Stomach smooth muscle (tissue), 2 donors: ENCODE data around the gene UGT1A5.
"Not testable (repeated sequence)": the region's sequence is repeated elsewhere in the genome, so short reads cannot be mapped to it uniquely, and the experiment has no call there.

Source experiments
- H3K27ac ChIP-seq: one replicate; pipeline ENCODE4 v1.7.0; 2013; ENCODE audit warnings: mild to moderate bottlenecking, low read length, inconsistent platforms
- H3K27me3 ChIP-seq, 2 donors: one replicate each; pipeline ENCODE4 v1.7.0; 2013; ENCODE audit warnings: low read length in 2 of 2; ENCODE audit not compliant: insufficient read depth in 2 of 2, control insufficient read depth in 1 of 2
- H3K36me3 ChIP-seq, 2 donors: one replicate each; pipeline ENCODE4 v1.7.0; 2013; ENCODE audit warnings: low read length in 2 of 2; ENCODE audit not compliant: control insufficient read depth in 2 of 2, insufficient read depth in 2 of 2
- H3K4me1 ChIP-seq: one replicate; pipeline ENCODE4 v1.7.0; 2013; ENCODE audit warnings: low read length; ENCODE audit not compliant: control insufficient read depth, insufficient read depth
- H3K4me3 ChIP-seq, 2 donors: one replicate each; pipeline ENCODE4 v1.7.0; 2013; ENCODE audit warnings: low read length in 2 of 2
- H3K9ac ChIP-seq, 2 donors: one replicate each; pipeline ENCODE4 v1.7.0; 2013; ENCODE audit warnings: low read length in 2 of 2, mild to moderate bottlenecking in 1 of 2
- H3K9me3 ChIP-seq, 2 donors: one replicate each; pipeline ENCODE4 v1.7.0; 2013; ENCODE audit warnings: low read length in 2 of 2; ENCODE audit not compliant: control insufficient read depth in 2 of 2
- donor health status: healthy.
- donor health status: Pancreatic carcinoma.

The UGT1A5 gene

DNA sequence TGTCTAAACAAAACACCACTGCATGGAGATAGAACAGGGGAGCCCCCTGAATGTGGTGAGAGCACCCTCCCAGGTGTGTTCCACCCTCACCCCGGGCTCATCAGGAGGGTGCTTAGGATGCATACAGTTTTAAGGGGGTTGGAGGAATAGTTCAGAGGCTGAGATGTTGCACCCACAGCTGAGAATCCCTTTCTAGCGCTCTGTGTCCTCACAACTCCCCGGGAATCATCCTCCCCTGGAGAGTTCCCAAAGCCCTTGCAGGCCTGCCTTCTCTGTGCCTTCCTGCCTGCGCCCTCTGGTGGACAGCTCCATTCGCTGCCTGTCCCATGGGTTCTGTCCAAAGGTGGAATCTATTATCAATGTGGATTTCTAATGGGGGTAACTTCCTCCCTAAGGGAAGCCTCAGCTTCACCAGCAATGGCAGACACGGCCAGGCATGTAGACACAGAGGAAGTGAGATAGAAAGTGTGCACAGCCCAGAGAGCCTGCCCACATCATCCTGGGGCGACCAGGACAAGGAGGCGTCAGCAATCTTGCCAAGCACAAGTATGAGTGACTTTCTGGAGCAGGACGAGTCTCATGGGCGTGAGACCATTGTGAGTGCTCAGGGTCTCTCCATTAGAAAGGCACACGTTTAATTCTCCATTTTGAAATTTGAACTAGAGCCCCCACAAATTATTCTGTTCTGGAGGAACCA is 1.2 kb upstream of the UGT1A5 start:
- no peaks in the 10 kb centered on the region for H3K9me3 ChIP-seq
- H3K27me3 ChIP-seq: peaks cover 2 to 5% of the 10 kb centered on the region in 2 donors
- no peaks in the 10 kb centered on the region for H3K36me3 ChIP-seq
- no peaks in the 10 kb centered on the region for H3K4me1 ChIP-seq
- no peak overlapping the region for H3K27ac ChIP-seq
- H3K9ac ChIP-seq: no peak overlapping the region
- H3K4me3 ChIP-seq: no peak overlapping the region

DNA sequence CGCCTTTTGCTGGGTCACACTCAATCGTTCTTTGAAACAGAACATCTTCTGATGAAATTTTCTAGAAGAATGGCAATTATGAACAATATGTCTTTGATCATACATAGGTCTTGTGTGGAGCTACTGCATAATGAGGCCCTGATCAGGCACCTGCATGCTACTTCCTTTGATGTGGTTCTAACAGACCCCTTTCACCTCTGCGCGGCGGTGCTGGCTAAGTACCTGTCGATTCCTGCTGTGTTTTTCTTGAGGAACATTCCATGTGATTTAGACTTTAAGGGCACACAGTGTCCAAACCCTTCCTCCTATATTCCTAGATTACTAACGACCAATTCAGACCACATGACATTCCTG is 532 bp downstream of the UGT1A5 start:
- H3K9ac ChIP-seq: no peak overlapping the region
- H3K9me3 ChIP-seq: no peaks in the 10 kb centered on the region
- H3K4me3 ChIP-seq: no peak overlapping the region
- H3K36me3 ChIP-seq: no peaks in the 10 kb centered on the region
- H3K4me1 ChIP-seq: no peaks in the 10 kb centered on the region
- H3K27me3 ChIP-seq: peaks cover 7 to 11% of the 10 kb centered on the region in 2 donors
- no peak overlapping the region for H3K27ac ChIP-seq

DNA sequence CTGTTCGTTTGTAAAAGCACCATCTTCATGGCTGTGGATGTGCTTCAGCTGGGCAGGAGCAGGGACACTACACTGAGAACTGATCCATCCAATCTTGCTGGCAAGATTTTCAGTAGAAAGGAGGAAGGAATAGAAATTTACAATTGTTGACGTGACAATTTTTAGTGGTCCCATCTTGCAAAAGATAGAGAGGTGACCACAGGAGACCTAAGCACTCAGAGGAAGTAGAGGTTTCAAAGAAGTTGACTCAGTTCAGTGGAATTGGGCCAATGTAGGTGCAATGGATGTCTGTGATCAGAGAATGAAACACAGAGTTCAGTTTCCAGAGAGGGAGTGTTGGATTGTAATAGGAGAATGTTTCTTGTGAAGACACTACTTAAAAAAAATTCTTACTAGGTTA is 1.4 kb downstream of the UGT1A5 start:
- Histone ChIP-seq H3K9ac (no peak overlapping the region), H3K9me3 (no peaks in the 10 kb centered on the region), H3K27me3 (peaks cover 5 to 11% of the 10 kb centered on the region in 2 donors), H3K27ac (no peak overlapping the region), H3K4me1 (no peaks in the 10 kb centered on the region), H3K36me3 (no peaks in the 10 kb centered on the region), H3K4me3 (no peak overlapping the region)

DNA sequence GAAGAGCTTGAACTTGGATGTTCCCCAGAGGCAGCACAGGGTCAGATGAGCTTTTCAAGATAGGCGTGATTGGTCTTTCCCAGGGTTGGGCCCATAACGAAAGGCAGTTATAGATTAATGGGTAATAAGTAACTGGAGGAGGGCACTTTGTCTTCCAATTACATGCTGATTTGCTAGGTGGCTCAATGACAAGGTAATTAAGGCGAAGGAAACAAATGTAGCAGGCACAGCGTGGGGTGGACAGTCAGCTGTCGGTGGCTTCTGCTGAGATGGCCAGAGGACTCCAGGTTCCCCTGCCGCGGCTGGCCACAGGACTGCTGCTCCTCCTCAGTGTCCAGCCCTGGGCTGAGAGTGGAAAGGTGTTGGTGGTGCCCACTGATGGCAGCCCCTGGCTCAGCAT is 5.8 kb downstream of the UGT1A5 start, which contains the start of gene UGT1A4:
UGT1A4 (plus strand) TSS at position 185 of the 400 bp plus-strand sequence; CDS start at position 270, 85 bp downstream.
- Histone ChIP-seq H3K27me3 (peaks cover 5 to 6% of the 10 kb centered on the region in 2 donors), H3K27ac (no peak within 1 kb of the TSS), H3K9me3 (no peaks in the 10 kb centered on the region), H3K36me3 (no peaks in the 10 kb centered on the region), H3K4me1 (no peaks in the 10 kb centered on the region), H3K4me3 (no peak within 1 kb of the TSS), H3K9ac (no peak within 1 kb of the TSS)

DNA sequence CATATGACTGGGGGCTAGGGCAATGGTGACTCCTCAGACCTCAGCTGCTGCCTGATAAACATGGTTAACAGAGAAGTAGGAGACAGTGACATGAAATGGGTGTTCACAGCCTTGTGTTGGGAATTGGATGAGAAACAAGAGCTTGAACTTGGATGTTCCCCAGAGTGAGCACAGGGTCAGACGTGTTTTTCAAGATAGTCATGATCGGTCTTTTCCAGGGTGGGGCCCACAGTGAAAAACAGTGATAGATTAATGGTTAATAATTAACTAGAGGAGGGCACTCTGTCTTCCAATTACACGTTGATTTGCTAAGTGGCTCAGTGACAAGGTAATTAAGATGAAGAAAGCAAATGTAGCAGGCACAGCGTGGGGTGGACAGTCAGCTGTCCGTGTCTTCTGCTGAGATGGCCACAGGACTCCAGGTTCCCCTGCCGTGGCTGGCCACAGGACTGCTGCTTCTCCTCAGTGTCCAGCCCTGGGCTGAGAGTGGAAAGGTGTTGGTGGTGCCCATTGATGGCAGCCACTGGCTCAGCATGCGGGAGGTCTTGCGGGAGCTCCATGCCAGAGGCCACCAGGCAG is 16.1 kb downstream of the UGT1A5 start, which contains the start of gene UGT1A3:
UGT1A3 (plus strand) TSS at position 320 of the 579 bp plus-strand sequence; CDS start at position 405, 85 bp downstream.
- Histone ChIP-seq H3K27me3 (no peaks in the 10 kb centered on the region), H3K36me3 (no peaks in the 10 kb centered on the region), H3K4me1 (no peaks in the 10 kb centered on the region), H3K27ac (no peak within 1 kb of the TSS), H3K9me3 (no peaks in the 10 kb centered on the region), H3K9ac (no peak within 1 kb of the TSS), H3K4me3 (no peak within 1 kb of the TSS)

DNA sequence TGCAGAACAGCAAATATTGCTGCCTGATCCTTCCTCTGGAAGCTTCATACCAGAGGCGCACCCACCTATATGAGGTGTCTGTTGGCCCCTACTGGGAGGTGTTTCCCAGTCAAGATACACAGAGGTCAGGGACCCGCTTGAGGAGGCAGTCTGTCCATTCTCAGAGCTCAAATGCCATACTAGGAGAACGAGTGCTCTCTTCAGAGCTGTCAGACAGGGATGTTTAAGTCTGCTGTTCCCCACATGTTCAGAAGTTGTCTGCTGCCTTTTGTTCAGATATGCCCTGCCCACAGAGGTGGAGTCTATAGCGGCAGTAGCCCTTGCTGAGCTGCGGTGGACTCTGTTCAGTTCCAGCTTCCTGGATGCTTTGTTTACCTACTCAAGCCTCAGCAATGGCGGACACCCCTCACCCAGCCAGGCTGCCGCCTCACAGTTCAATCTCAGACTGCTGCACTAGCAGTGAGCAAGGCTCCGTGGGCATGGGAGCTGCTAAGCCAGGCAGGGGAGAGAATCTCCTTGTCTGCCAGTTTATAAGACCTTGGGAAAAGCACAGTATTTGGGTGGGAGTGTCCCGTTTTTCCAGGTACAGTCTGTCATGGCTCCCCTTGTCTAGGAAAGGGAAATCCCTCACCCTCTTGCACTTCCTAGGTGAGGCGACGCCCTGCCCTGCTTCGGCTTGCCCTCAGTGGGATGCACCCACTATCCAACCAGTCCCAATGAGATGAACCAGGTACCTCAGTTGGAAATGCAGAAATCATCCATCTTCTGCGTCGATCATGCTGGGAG is 24.4 kb downstream of the UGT1A5 start:
- H3K4me3 ChIP-seq, H3K9me3 ChIP-seq, H3K36me3 ChIP-seq, H3K4me1 ChIP-seq, H3K9ac ChIP-seq, H3K27ac ChIP-seq, H3K27me3 ChIP-seq: not testable (repeated sequence)

DNA sequence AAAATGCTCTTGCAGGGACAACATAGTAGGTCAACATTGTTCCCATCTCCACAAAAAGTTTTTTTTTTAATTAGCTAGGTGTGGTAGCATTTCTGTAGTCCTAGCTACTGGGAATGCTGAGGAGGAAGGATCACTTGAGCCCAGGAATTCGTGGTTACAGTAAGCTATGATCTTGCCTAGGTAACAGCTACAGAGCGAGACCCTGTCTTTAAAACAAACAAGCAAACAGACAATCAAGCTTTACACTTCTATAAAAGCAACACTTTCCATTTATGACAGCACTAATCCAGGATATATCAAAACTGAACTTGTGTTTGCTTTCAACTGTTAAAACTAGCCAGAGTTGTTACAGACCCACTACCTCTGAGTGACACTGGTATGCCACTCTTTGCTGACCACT is 28.2 kb downstream of the UGT1A5 start:
- no peak overlapping the region for H3K4me3 ChIP-seq
- no peaks in the 10 kb centered on the region for H3K4me1 ChIP-seq
- no peaks in the 10 kb centered on the region for H3K27me3 ChIP-seq
- no peaks in the 10 kb centered on the region for H3K9me3 ChIP-seq
- H3K9ac ChIP-seq: no peak overlapping the region
- no peaks in the 10 kb centered on the region for H3K36me3 ChIP-seq
- no peak overlapping the region for H3K27ac ChIP-seq

DNA sequence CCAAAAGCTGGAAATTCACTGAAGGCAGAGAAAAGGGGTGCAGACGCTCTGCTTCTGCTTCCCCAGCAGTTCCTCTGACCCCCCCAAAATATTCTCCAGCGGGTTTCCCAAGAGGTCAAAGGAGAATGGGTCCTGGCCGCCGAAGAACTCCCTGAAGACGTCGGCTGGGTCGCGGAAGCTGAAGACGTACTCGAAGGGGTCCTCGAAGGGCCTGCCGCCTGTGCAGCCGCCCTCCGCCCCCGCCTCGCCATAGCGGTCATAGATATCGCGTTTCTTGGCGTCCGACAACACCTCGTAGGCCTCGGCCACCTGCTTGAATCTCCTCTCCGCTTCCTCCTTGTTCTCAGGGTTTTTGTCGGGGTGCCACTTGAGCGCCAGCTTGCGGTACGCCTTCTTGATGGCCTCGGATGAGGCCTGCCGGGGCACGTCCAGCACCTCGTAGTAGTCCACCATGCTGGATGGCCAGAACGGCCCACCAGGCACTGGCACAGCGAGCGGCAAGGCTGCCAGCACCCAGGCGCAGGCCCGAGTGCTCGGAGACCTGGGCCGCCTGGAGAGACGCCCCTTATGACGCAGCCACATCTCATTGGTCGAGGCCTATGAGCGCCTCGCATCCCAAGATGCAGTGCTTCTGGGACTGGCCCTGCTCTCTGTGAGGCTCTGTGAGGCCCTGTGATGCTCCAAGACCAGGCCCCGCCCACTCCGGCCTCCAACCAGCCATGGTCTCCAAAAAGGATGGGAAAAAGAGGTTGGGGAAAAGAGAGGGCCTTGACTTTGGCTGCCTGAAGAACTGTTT is 31.0 kb downstream of the UGT1A5 start:
- Histone ChIP-seq H3K9ac (no peak overlapping the region), H3K9me3 (no peaks in the 10 kb centered on the region), H3K27me3 (no peaks in the 10 kb centered on the region), H3K36me3 (no peaks in the 10 kb centered on the region), H3K27ac (no peak overlapping the region), H3K4me3 (no peak overlapping the region), H3K4me1 (no peaks in the 10 kb centered on the region)

DNA sequence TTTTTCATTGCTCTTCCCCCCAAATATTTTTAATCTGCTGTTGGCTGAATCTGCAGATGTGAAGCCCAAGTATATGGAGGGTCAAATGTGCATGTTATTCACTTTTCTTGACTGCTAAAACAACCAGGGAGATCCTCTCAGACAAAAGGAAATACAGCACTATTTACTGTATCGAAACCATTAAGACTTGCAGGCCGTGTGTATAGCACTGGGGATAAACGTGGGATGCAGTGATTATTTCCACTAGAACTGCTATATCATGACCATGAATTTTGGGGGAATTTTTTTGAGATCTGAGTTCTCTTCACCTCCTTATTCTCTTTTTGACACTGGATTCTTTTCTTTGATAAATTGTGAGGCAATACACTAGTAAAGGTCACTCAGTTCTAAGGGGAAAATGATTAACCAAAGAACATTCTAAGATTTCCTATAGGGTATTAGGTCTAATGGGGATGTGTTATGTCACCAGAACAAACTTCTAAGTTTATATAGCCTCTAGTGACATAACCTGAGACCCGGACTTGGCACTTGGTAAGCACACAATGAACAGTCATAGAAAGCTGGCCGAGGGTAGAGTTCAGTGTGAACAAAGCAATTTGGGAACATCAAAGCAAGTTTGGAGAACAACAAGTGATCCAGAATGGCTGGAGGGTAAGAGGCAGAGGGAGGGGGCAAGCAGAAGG is 32.5 kb downstream of the UGT1A5 start:
- H3K9ac ChIP-seq: no peak overlapping the region
- H3K27ac ChIP-seq: no peak overlapping the region
- H3K36me3 ChIP-seq: no peaks in the 10 kb centered on the region
- no peak overlapping the region for H3K4me3 ChIP-seq
- H3K27me3 ChIP-seq: no peaks in the 10 kb centered on the region
- no peaks in the 10 kb centered on the region for H3K9me3 ChIP-seq
- H3K4me1 ChIP-seq: no peaks in the 10 kb centered on the region

DNA sequence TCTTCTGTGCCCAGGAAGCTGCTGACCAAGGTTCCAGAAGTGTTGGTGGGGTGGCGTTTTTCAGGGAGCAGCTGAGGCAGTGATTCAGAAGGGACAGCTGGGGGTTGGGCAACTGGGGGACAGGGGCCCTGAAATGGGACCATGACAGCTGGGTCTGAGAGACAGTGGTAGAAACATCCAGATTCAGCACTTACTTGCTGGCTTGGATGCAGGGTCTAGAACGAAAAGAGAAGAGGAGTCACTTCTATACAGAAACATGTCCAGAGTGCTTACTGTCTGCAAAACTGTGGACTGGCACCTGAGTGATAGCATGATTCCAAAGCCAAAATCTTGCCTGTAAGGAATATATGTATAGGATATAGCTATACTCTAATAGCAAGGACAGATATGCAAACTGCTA is 33.1 kb downstream of the UGT1A5 start:
- not testable (repeated sequence) for H3K4me1 ChIP-seq, H3K27me3 ChIP-seq, H3K36me3 ChIP-seq, H3K4me3 ChIP-seq, H3K27ac ChIP-seq, H3K9me3 ChIP-seq, H3K9ac ChIP-seq
